NCI-H510A treated with DMSO at 0.1 percent for 48 hours (cell line): ENCODE results near the gene BICDL1.

Experiments used
- DNase-seq: peaks from one replicate; lab custom pipeline; 2025; lab: John Stamatoyannopoulos, UW

BICDL1 gene

GRCh38 chr12:120054293-120054692, 65.3 kb downstream of the BICDL1 start:
- no peak for DNase-seq

DNA sequence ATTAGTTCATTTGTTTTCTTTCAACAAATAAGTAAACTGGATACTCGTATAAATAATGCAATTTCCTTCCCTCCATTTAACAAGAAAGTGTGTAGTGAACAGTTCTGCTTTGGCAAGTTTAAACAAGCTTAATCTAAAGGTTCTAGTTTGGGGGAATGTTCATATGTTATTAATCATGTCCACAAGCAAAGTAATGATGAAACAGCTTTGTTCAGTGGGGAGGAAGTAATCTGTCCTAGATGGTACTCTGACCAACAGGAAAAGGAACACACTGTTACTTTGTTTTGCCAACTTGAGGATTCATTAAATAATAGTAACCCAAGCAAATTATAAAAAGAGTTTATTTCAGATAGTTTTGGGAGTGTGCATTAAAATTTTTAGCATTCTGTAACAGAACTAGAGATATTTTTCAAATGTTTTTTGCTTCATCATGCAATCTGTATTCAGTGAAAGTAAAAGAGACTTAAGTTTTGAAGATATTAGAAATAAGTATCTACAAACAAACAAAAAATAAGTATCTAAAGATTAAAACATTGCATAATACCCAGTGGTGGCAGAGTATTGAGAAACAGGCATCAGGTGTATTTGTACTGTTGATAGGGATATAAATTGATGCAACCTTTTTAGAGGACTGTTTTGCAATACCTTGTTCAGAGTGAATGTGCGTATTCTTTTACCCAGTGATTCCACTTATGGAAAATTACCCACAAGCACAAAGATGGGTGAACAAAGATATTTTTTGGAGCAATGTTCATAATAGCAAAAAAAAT, 66.4 kb downstream of the BICDL1 start:
- no peak for DNase-seq

DNA sequence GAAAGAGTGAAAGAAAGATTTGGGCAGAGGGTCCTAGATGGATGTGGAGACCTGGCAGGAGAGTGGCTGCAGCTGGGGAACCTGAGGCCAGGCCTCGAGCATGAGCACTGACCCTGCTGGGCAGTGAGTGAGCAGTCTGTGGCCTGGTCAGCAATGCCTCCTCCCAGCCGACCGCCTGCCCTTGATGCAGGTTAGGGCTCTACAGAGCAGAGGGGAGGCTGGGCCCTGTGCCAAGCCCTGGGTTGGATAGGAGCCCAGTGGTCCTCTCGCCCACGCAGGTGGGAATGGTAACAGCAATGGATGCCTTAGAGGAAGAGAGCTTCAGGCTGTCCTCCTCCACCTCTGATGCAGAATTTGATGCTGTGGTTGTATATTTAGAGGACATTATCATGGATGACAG, 67.7 kb downstream of the BICDL1 start:
- no peak for DNase-seq

DNA sequence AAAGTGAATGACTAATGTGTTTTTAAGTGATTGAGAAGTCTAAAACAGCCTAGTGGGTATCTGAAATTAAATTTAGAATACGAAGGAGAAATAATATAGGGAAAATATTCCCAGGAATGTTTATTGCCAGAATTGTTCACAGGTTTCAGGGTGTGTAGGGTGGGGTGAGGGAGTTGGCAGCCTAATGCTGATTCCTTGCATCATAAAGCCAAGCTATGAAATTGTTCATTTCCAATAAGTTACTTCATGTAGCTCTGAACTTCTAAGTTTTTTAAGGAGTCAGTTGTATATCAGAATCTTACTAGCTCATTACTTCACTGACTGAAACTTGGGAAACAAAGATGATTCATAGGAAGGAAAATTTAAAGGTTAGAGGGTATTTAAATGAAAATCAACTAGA, 71.2 kb downstream of the BICDL1 start:
- DNase-seq, result no peak

GRCh38 chr12:120060717-120061116, 71.7 kb downstream of the BICDL1 start:
- DNase-seq, result no peak

- no peak for DNase-seq
Observed at GRCh38 chr12:120061575-120062214, 72.7 kb downstream of the BICDL1 start.

GRCh38 chr12:120062976-120063579, 74.0 kb downstream of the BICDL1 start:
- no peak for DNase-seq

- DNase-seq, result no peak
Observed at GRCh38 chr12:120064054-120064940, 75.3 kb downstream of the BICDL1 start.

DNA sequence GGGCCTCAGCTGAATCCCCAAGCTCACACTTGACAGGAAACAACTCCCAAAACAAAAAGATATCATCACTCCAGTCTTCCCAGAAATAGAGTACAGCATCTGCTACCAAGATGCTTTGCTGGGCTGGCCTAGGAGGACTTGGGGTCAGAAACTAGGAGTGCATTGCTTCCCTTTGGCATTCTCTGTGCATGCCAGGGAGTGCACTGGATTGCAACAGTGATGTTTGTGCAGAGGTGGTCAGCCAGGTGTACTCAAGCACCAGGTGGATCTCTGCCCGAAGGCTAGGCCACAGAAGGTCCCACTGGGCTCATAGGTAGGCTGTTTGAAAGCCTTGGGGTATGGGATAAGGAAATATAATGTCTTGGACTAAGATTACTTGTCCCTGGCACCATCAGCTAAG, 76.4 kb downstream of the BICDL1 start:
- no peak for DNase-seq

GRCh38 chr12:120066341-120066740, 77.3 kb downstream of the BICDL1 start:
- DNase-seq, result no peak

DNA sequence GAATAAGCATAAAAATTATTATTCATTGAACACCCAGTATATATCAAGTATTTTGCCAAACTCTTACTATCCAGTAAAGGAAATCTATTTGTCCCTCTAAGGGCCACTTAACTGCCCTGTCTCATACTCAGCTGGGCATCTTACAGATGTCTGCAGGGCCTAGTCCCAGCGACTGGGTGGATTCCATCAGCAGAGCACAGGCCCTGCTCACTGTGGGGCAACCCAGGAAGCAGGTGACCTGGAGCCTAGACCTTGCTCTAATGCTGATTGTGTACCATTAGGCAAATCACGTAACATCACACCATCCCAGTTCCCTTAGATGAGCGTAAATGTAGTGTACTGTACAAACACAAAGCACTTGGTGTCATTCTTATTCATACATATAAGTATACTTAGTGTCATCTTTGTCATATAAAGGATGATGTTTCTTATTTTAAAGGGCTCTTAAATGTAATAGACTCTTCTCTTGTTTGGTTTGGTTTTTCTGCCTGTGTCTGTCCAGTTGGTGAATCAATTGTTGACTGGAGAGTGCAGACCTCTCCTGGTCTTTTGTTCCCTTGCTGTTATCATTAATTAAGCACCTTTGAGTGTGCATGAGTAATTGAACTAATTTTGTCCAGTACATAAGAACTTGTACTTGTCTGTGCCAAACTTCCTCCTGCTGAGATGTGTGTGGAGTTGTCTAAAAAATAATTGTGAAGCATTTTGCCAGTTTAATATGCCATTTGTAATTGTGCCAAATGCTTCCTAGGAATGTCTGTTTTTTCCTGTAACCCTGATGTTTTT, 78.2 kb downstream of the BICDL1 start:
- peak; percentile 96 for DNase-seq

DNA sequence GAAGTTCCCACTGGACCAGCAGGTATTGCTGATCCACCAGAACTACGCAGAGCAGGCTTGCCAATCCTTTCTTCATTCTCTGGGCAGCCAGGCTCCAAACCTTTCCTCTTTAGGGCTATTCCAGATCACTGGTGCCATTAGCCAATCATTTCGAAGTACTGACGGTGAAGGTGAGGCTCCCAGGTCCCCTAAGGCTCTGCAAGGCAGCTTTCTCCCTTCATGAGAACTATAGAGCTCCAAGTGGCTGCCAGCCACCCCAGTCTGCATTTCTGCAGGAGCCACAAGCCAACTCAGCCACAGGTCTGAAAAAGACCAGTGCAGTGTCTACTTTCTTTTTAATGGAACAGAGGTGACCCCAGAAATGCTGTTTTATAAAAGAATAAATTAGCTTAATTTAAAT, 78.9 kb downstream of the BICDL1 start:
- no peak for DNase-seq

GRCh38 chr12:120069278-120069677, 80.2 kb downstream of the BICDL1 start:
- no peak for DNase-seq

GRCh38 chr12:120071493-120072020, 82.5 kb downstream of the BICDL1 start:
- DNase-seq, result no peak

GRCh38 chr12:120072472-120073249, 83.6 kb downstream of the BICDL1 start:
- no peak for DNase-seq

- no peak for DNase-seq
Observed at GRCh38 chr12:120075034-120075616, 86.1 kb downstream of the BICDL1 start.

DNA sequence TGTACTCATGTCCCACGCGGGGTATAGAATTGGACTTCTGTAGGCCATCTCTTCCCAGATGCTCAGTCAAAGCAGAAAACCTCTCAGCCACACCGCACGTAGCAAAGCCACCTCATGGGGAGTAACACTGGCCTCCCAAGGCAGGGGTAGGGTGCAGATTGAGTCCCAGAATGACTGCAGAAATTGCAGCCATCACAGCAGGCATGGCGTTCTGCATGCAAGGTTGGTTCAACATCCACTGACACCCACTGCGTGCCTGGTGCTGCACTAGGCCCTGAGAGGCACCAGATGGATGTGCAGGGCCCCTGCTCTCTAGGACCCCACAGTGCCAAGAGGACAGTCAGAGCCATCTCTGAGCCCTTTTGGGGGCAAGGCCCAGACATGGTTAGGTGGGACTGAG, 87.6 kb downstream of the BICDL1 start:
- no peak for DNase-seq

- no peak for DNase-seq
Observed at GRCh38 chr12:120077260-120077659, 88.2 kb downstream of the BICDL1 start.

DNA sequence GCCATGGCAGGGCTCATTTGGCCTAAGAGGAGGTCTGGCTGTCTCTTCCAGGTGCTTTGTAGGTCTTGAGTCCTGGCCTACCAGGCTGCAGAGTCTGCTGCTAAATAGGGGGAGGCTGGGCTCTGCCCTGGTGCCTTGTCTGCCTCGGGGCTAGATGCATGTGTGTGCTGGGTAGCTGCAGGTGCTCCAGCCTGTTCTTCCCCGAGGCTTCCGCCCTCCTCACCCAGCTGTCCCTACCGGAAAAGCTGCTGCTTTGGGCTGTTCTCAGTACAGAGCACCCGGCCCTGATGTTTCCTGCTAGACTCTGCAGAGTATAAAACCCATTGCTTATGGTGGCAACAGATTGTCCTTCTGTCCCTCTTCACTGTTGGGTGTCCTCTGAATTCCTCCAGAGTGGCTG, 89.8 kb downstream of the BICDL1 start:
- no peak for DNase-seq
